ENCODE data around the gene CDA. TPM values are rescaled to one million over a fixed set of nuclear protein-coding genes. Genes with fewer than 3 reads are reported as not detected.
A peak's percentile ranks its signal among the peaks of the same experiment; 100 is the strongest.

The CDA gene
- total and polyA plus RNA-seq, 7 donors = 1.0 to 2.5 (median 1.7) TPM

DNA sequence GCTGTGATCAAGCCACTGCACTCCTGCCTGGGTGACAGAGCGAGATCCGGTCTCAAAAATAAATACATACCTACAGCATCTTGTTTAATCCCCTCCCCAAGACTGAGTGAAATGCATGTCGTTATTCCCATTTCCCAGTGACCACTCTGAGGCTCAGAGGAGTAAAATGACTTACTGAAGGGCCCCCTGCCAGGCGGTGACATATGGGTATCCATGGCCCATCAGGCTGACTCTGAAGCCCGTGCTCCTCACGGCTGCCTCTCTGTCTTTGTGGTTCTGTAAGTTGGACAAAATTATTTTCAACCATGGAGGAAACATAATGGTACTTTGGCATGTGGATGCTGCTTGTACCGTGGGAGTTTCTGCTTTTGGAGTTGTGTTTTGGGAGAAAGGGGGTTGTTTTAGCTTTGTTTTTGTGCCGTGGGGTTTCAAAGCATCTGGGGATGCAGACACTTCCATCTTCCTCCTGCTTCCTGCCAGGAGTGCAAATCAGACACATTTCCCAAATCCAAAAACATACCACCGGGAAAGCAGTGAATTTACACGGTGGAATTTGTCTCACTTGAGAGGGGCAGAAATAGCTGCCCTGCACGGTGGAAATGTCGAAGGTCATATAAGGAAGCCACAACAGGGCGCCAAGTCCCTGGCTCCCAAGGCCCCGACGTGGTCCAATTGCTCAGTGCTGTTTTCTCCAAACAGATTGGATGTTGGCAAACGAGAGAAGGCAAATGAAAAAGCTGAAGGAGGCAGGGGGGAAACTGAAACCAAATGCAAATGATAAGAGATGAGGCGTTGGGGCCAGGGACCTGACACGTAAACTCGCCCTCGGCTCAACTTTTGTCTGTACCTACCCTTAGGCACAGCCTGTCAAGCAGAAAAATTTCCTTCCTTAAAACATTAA is 27.3 kb downstream of the CDA start:
- Histone ChIP-seq H3K36me3 (ENCODE audit: insufficient read depth in 1 of 2, low read depth in 1 of 2) (no peaks in the 10 kb centered on the region), H3K27me3 (ENCODE audit: insufficient read depth in 3 of 3, low read length in 2 of 3) (no peaks in the 10 kb centered on the region), H3K27ac (no peak overlapping the region), H3K4me3 (no peak overlapping the region), H3K9me3 (no peaks in the 10 kb centered on the region), H3K4me1 (peaks cover 16% of the 10 kb centered on the region)
- ATAC-seq (peak in 1 of 4 donors; percentile 67), DNase-seq (peak in 1 of 2 donors; percentile 51)
- TF ChIP-seq, protein P1, sequence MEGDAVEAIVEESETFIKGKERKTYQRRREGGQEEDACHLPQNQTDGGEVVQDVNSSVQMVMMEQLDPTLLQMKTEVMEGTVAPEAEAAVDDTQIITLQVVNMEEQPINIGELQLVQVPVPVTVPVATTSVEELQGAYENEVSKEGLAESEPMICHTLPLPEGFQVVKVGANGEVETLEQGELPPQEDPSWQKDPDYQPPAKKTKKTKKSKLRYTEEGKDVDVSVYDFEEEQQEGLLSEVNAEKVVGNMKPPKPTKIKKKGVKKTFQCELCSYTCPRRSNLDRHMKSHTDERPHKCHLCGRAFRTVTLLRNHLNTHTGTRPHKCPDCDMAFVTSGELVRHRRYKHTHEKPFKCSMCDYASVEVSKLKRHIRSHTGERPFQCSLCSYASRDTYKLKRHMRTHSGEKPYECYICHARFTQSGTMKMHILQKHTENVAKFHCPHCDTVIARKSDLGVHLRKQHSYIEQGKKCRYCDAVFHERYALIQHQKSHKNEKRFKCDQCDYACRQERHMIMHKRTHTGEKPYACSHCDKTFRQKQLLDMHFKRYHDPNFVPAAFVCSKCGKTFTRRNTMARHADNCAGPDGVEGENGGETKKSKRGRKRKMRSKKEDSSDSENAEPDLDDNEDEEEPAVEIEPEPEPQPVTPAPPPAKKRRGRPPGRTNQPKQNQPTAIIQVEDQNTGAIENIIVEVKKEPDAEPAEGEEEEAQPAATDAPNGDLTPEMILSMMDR (IDR thresholded peaks at IDR 0.05) = no peak
- intact Hi-C loops (cut with DNase I) = no loop called here
- WGBS, 3 donors = 22 to 30% (median 29%) methylated on average over 20 of the region's 20 CpGs

DNA sequence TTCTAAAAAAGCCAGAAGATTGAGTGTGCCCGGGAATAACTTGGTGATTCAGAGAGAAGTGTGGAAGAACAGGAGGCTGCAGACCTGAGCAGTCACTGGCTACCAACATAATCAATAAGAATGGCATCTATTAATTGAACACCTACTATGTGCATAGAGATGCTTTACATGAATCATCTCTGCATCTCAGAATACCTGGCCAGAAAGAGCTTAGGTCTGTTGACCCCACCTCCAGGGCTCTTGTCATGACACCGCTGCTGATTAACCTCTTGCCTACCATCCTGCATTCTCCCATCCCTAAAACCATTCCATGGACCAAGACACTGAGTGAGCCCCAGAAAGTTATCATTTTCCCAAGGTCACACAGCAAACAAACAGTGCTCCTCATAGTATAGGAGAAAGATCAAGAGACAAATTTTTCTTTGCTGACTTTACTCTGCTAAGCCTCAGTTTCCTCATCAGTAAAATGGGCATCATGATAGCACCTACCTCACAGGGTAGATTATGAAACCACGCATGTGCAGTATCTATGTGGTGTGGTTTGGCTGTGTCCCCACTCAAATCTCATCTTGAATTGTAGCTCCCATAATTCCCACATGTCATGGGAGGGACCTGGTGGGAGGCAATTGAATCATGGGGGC is 28.1 kb downstream of the CDA start:
- H3K27ac ChIP-seq = no peak overlapping the region
- intact Hi-C loops (cut with DNase I) = no loop called here
- TF ChIP-seq, protein P1 (IDR thresholded peaks at IDR 0.05) = no peak
- H3K27me3 ChIP-seq (ENCODE audit: insufficient read depth in 3 of 3, low read length in 2 of 3) = no peaks in the 10 kb centered on the region
- no peaks in the 10 kb centered on the region for H3K9me3 ChIP-seq
- ATAC-seq (no peak), DNase-seq (no peak)
- peaks cover 16% of the 10 kb centered on the region for H3K4me1 ChIP-seq
- no peak overlapping the region for H3K4me3 ChIP-seq
- H3K36me3 ChIP-seq (ENCODE audit: insufficient read depth in 1 of 2, low read depth in 1 of 2) = no peaks in the 10 kb centered on the region
- WGBS, 3 donors = 68 to 69% (median 68%) methylated on average over 3 of the region's 3 CpGs

DNA sequence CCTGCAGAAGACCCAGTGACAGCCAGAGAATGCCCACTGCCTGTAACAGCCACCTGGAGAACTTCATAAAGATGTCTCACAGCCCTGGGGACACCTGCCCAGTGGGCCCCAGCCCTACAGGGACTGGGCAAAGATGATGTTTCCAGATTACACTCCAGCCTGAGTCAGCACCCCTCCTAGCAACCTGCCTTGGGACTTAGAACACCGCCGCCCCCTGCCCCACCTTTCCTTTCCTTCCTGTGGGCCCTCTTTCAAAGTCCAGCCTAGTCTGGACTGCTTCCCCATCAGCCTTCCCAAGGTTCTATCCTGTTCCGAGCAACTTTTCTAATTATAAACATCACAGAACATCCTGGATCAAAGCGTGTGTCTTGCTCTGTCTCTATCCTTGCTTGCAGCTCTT is 29.7 kb downstream of the CDA start:
- WGBS, 3 donors = 41 to 59% (median 47%) methylated on average over 4 of the region's 4 CpGs
- no peak overlapping the region for H3K4me3 ChIP-seq
- H3K27me3 ChIP-seq (ENCODE audit: insufficient read depth in 3 of 3, low read length in 2 of 3) = no peaks in the 10 kb centered on the region
- no peak for DNase-seq
- no peaks in the 10 kb centered on the region for H3K36me3 ChIP-seq (ENCODE audit: insufficient read depth in 1 of 2, low read depth in 1 of 2)
- no peak overlapping the region for H3K27ac ChIP-seq
- H3K9me3 ChIP-seq = no peaks in the 10 kb centered on the region
- ATAC-seq = peak in 1 of 4 donors; percentile 28
- TF ChIP-seq, protein P1 (IDR thresholded peaks at IDR 0.05) = no peak
- H3K4me1 ChIP-seq = peaks cover 14% of the 10 kb centered on the region
- intact Hi-C loops (cut with DNase I) = no loop called here

DNA sequence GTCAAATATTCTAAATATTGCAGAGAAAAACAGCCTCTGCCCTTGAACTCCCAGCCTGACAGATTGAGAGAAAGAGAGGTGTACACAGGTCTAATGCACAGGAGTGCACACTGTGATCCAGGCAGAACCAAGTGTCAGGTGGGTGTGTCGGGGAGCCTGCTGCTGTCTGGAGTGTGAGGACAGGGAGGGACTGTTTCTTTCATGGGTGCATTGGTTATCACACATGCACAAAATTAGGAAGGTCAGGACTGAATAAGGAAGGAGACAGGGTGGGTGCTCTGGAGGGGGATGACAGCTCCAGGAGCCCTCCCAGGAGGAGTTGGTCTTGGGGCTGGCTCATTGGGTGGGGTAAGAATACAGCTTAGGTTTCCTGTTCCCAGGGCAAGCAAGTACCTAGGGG is 31.1 kb downstream of the CDA start:
- WGBS, 3 donors = 83 to 92% (median 90%) methylated on average over 1 of the region's 1 CpG
- Histone ChIP-seq H3K27ac (no peak overlapping the region), H3K9me3 (no peaks in the 10 kb centered on the region), H3K27me3 (ENCODE audit: insufficient read depth in 3 of 3, low read length in 2 of 3) (no peaks in the 10 kb centered on the region), H3K36me3 (ENCODE audit: insufficient read depth in 1 of 2, low read depth in 1 of 2) (no peaks in the 10 kb centered on the region), H3K4me1 (peaks cover 9% of the 10 kb centered on the region), H3K4me3 (no peak overlapping the region)
- TF ChIP-seq, protein P1 (IDR thresholded peaks at IDR 0.05) = no peak
- no peak for ATAC-seq
- intact Hi-C loops (cut with DNase I) = no loop called here
- DNase-seq = no peak

Data from psoas muscle (tissue), 8 donors.